Liver (tissue), 2 donors: ENCODE data around the gene HMG20B.

ENCODE experiments used
- CTCF ChIP-seq: fragments of 150-350 bp; IDR thresholded peaks from 2 replicates; pipeline ENCODE4 v1.5.1; 2017; ENCODE audit warnings: improper control_type of control experiment, low read depth, low read length; ENCODE audit not compliant: missing input control
- ZBTB33 ChIP-seq: IDR thresholded peaks from 2 replicates; pipeline ENCODE4 v1.6.1; 2016; ENCODE audit warnings: antibody characterized with exemption
- donor health status: healthy.

GRCh38 chr19:3555653-3556422 is 16.9 kb upstream of the HMG20B start:
- TF ChIP-seq CTCF, result no peak
- TF ChIP-seq ZBTB33, result no peak
